Right lung (tissue), 10 donors: ENCODE data around the gene ALOX5. TPM values are rescaled to one million over a fixed set of nuclear protein-coding genes. Genes with fewer than 3 reads are reported as not detected.
"Not testable (repeated sequence)": the region's sequence is repeated elsewhere in the genome, so short reads cannot be mapped to it uniquely, and the experiment has no call there.

ENCODE experiments used
- DNase-seq, 2 donors: peaks; one replicate each; pipeline ENCODE4 v3.0.0-alpha.2; 2013
- long read RNA-seq, 8 donors: transcript quantifications; one replicate each; lab custom pipeline, GENCODE V29; 2026
- polyA plus RNA-seq, 5 donors: library from polyadenylated mRNA; unstranded; fragments of 120-200 nt; gene quantifications; one replicate each; pipeline versions ENCODE4 v1.2.1 to v1.2.3, GENCODE V29; 2013; ENCODE audit warnings: inconsistent platforms in 1 of 5, low replicate concordance in 1 of 5; ENCODE audit not compliant: insufficient read length in 5 of 5, insufficient read depth in 1 of 5

Gene ALOX5
- polyA plus RNA-seq, result 1 to 10 TPM in 4 of 5 donors, under 1 TPM in 1; 0.95 to 2.1 (median 1.6) TPM
- long read RNA-seq, donor 1, partial matches to known transcripts, result 0 of 1 reads
- long read RNA-seq, donor 1, other reads (novel, unspliced or antisense), result 0 of 1 reads
- long read RNA-seq, donor 2, result 0 reads
- long read RNA-seq, donor 3, partial matches to known transcripts, result 0 of 1 reads
- long read RNA-seq, donor 3, other reads (novel, unspliced or antisense), result 0 of 1 reads
- long read RNA-seq, donor 4, result 0 reads
- long read RNA-seq, donor 5, partial matches to known transcripts, result 5 of 11 reads
- long read RNA-seq, donor 5, other reads (novel, unspliced or antisense), result 6 of 11 reads
- long read RNA-seq, donor 6, result 0 reads
- long read RNA-seq, donor 7, result 0 reads
- long read RNA-seq, donor 8, result 0 reads

GRCh38 chr10:45373576-45374349 is at the start of gene ALOX5:
Gene ALOX5 (plus strand): TSS chr10:45374216. CDS start chr10:45374280, 64 bp downstream.
- DNase-seq, result peak in 1 of 2 donors; percentile 30

GRCh38 chr10:45325116-45325515 is 48.9 kb upstream of the ALOX5 start:
- DNase-seq, result no peak

- not testable (repeated sequence) for DNase-seq
Measured at GRCh38 chr10:45326864-45327263, 47.2 kb upstream of the ALOX5 start.

GRCh38 chr10:45331824-45332223 is 42.2 kb upstream of the ALOX5 start:
- not testable (repeated sequence) for DNase-seq

- no peak for DNase-seq
Measured at GRCh38 chr10:45339894-45340293, 34.1 kb upstream of the ALOX5 start.

- not testable (repeated sequence) for DNase-seq
Measured at GRCh38 chr10:45340420-45340819, 33.6 kb upstream of the ALOX5 start.

GRCh38 chr10:45346652-45347335 is 27.2 kb upstream of the ALOX5 start:
- DNase-seq, result not testable (repeated sequence)

- DNase-seq, result not testable (repeated sequence)
Measured at GRCh38 chr10:45347464-45347863, 26.6 kb upstream of the ALOX5 start.

GRCh38 chr10:45348196-45348765 is 25.7 kb upstream of the ALOX5 start:
- DNase-seq, result not testable (repeated sequence)

- DNase-seq, result no peak
Measured at GRCh38 chr10:45353186-45353585, 20.8 kb upstream of the ALOX5 start.

GRCh38 chr10:45354261-45354660 is 19.8 kb upstream of the ALOX5 start:
- peak in 1 of 2 donors; percentile 7 for DNase-seq

- DNase-seq, result no peak
Measured at GRCh38 chr10:45355494-45355893, 18.5 kb upstream of the ALOX5 start.

- not testable (repeated sequence) for DNase-seq
Measured at GRCh38 chr10:45358961-45359360, 15.1 kb upstream of the ALOX5 start.

- DNase-seq, result not testable (repeated sequence)
Measured at GRCh38 chr10:45361983-45362799, 11.8 kb upstream of the ALOX5 start.

- not testable (repeated sequence) for DNase-seq
Measured at GRCh38 chr10:45367643-45368042, 6.4 kb upstream of the ALOX5 start.

- no peak for DNase-seq
Measured at GRCh38 chr10:45368181-45368580, 5.8 kb upstream of the ALOX5 start.

- no peak for DNase-seq
Measured at GRCh38 chr10:45370202-45370955, 3.6 kb upstream of the ALOX5 start.

GRCh38 chr10:45371560-45371959 is 2.5 kb upstream of the ALOX5 start:
- no peak for DNase-seq

GRCh38 chr10:45372251-45372951 is 1.6 kb upstream of the ALOX5 start:
- no peak for DNase-seq
